Stomach (tissue), 9 donors: ENCODE results near the gene COL6A5. TPM values are rescaled to one million over a fixed set of nuclear protein-coding genes. Genes with fewer than 3 reads are reported as not detected.

Source experiments
- DNase-seq, 2 donors: peaks; one replicate each; pipeline versions ENCODE4 v3.0.0 to v3.0.0-alpha.2; 2013 to 2019
- H3K27ac ChIP-seq, 5 donors: fragments of 200-600 bp in 4 of 5; sonication (generic) in 4 of 5; one replicate each; pipeline ENCODE4 v1.5.1; 2013 to 2019; ENCODE audit warnings: mild to moderate bottlenecking in 1 of 5, moderate library complexity in 1 of 5
- H3K27me3 ChIP-seq, 3 donors: fragments of 200-600 bp; sonication (generic); one replicate each; pipeline ENCODE4 v1.5.1; 2017 to 2019; ENCODE audit warnings: mixed run types in 1 of 3
- H3K36me3 ChIP-seq, 4 donors: fragments of 200-600 bp; sonication (generic); 1 replicate in 3 of 4; 2 replicates in 1 of 4; pipeline ENCODE4 v1.5.1; 2016 to 2019
- H3K4me1 ChIP-seq, 4 donors: fragments of 200-600 bp; sonication (generic); one replicate each; pipeline ENCODE4 v1.5.1; 2016 to 2019
- H3K4me3 ChIP-seq, 4 donors: fragments of 200-600 bp; sonication (generic) in 3 of 4; one replicate each; pipeline ENCODE4 v1.5.1; 2016 to 2019; ENCODE audit warnings: mild to moderate bottlenecking in 1 of 4
- H3K9me3 ChIP-seq, 4 donors: fragments of 200-600 bp; sonication (generic); one replicate each; pipeline ENCODE4 v1.5.1; 2016 to 2019
- CTCF ChIP-seq, 7 experiments: fragments of 450-650 bp in 4 of 7; fragments of 200-600 bp in 3 of 7; sonication (generic) in 3 of 7; IDR thresholded peaks; one replicate each; pipeline ENCODE4 v1.5.1; 2016 to 2019; ENCODE audit warnings: antibody characterized with exemption in 7 of 7, control low read depth in 2 of 7, mild to moderate bottlenecking in 1 of 7
- EP300 ChIP-seq: sonication (generic); formaldehyde crosslinking; IDR thresholded peaks from one replicate; pipeline ENCODE4 v1.6.1; 2017; ENCODE audit warnings: antibody characterized with exemption
- POLR2A ChIP-seq, 4 donors: fragments of 450-650 bp; IDR thresholded peaks; one replicate each; pipeline ENCODE4 v1.6.1; 2016; ENCODE audit warnings: antibody characterized with exemption in 4 of 4, control low read depth in 2 of 4, mild to moderate bottlenecking in 1 of 4, moderate library complexity in 1 of 4
- POLR2AphosphoS5 ChIP-seq, 3 donors: sonication (generic); formaldehyde crosslinking; IDR thresholded peaks; one replicate each; pipeline ENCODE4 v1.6.1; 2016; ENCODE audit warnings: antibody characterized with exemption in 3 of 3
- WGBS, 5 donors: extraction: QIAGEN DNeasy Blood & Tissue Kit in 3 of 5; methylation state at CpG; one replicate each; pipeline versions ENCODE4 v1.1.5 to v1.1.7; 2013 to 2018; 5-methylcytosine and 5-hydroxymethylcytosine counted together
- intact Hi-C: fragments of 100-400 bp; cut with DNase I; formaldehyde crosslinking; loops from one replicate; pipeline ENCODE4 v1.15.1; 2023; ENCODE audit warnings: low total_unique reads
- polyA plus RNA-seq, 3 donors: library from polyadenylated mRNA; stranded (reverse); fragments of 200-250 nt; gene quantifications; one replicate each; pipeline ENCODE4 v1.2.3, GENCODE V29; 2013
- total RNA-seq, 5 donors: library from RNA; depleted of rRNA; stranded (reverse); fragments of >200 nt; gene quantifications; one replicate each; pipeline versions ENCODE4 v1.1.0 to v1.2.3, GENCODE V29; 2014 to 2016
- donor health status: healthy with polysubstance abuse.
- donor health status: Bipolar disorder and iron deficiency.
- donor health status: healthy.

The COL6A5 gene
- total and polyA plus RNA-seq, 8 donors = 0.05 to 3.3 (median 0.59) TPM; not detected in 2

GRCh38 chr3:130312374-130312773 is 33.1 kb upstream of the COL6A5 start:
- H3K27ac ChIP-seq = no peak overlapping the region
- H3K27me3 ChIP-seq = no peaks in the 10 kb centered on the region
- H3K4me1 ChIP-seq = no peaks in the 10 kb centered on the region
- intact Hi-C loops = no loop called here
- no peaks in the 10 kb centered on the region for H3K36me3 ChIP-seq
- no peak overlapping the region for H3K4me3 ChIP-seq
- no peak for DNase-seq
- TF ChIP-seq POLR2A (IDR thresholded peaks at IDR 0.05) (no peak), EP300 (no peak), CTCF (IDR thresholded peaks at IDR 0.05) (no peak), POLR2AphosphoS5 (IDR thresholded peaks at IDR 0.05) (no peak)
- peaks cover 0 to 8% (median 2%) of the 10 kb centered on the region in 4 donors for H3K9me3 ChIP-seq

GRCh38 chr3:130316169-130316568 is 29.3 kb upstream of the COL6A5 start:
- DNase-seq = peak in 1 of 2 donors; percentile 70
- intact Hi-C loops = no loop called here

DNA sequence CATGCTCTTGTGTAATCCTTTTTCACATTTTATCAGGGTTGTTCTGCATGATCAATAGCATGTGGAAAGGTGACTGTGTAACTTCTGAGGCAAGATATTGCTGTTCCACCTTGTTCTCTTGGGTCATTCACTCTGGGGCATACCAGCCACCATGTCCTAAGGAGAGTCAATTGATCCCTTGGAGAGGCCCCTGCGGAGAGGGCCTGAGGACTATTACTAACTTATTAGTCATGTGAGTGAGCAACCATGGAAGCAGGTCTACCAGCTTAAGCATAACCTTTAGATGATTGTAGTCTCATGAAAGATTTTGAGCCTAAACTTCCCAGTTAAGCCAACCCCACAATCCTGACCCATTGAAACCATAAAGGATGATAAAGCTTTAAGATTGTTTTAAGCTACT is 22.0 kb upstream of the COL6A5 start:
- Histone ChIP-seq H3K4me3 (no peak overlapping the region), H3K36me3 (no peaks in the 10 kb centered on the region), H3K4me1 (no peaks in the 10 kb centered on the region), H3K27me3 (no peaks in the 10 kb centered on the region), H3K9me3 (peaks cover 0 to 22% (median 4%) of the 10 kb centered on the region in 4 donors), H3K27ac (no peak overlapping the region)
- WGBS, 5 donors = 80 to 100% (median 91%) methylated on average over 1 of the region's 1 CpG
- no peak for DNase-seq
- intact Hi-C loops = no loop called here
- TF ChIP-seq POLR2A (IDR thresholded peaks at IDR 0.05) (no peak), EP300 (no peak), POLR2AphosphoS5 (IDR thresholded peaks at IDR 0.05) (no peak)

More at GRCh38 chr3:130316169-130316568, 29.3 kb upstream of the COL6A5 start:
- Histone ChIP-seq H3K4me3 (no peak overlapping the region), H3K36me3 (no peaks in the 10 kb centered on the region), H3K4me1 (no peaks in the 10 kb centered on the region), H3K9me3 (peaks cover 0 to 17% (median 3%) of the 10 kb centered on the region in 4 donors), H3K27me3 (no peaks in the 10 kb centered on the region), H3K27ac (no peak overlapping the region)
- WGBS, 5 donors = 43 to 59% (median 53%) methylated on average over 2 of the region's 2 CpGs
- TF ChIP-seq POLR2A (IDR thresholded peaks at IDR 0.05) = no peak
- no peak for TF ChIP-seq CTCF (IDR thresholded peaks at IDR 0.05)
- TF ChIP-seq POLR2AphosphoS5 (IDR thresholded peaks at IDR 0.05) = no peak
- TF ChIP-seq EP300 = no peak

DNA sequence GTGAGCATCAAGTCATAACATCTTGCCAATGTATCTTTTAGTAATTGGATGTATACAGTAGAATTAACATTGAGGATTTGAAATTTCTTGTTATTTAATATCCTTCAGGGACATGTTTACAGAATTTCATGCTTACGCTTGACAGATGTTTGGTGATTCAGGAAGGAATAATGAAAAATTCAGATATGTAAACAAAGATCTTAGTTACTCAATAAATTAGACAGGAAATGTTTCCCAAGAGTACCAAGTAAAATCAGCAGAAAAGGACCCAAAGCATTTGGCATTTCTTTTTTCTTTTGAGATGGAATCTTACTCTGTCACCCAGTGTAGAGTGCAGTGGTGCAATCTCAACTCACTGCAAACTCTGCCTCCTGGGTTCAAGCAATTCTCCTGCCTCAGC is 4.7 kb upstream of the COL6A5 start:
- Histone ChIP-seq H3K4me3 (no peak overlapping the region), H3K27ac (no peak overlapping the region), H3K4me1 (peaks cover 0 to 8% (median 3%) of the 10 kb centered on the region in 4 donors), H3K36me3 (no peaks in the 10 kb centered on the region), H3K9me3 (peaks cover 0 to 29% (median 16%) of the 10 kb centered on the region in 4 donors), H3K27me3 (peaks cover 0 to 14% (median 7%) of the 10 kb centered on the region in 3 donors)
- TF ChIP-seq POLR2A (IDR thresholded peaks at IDR 0.05) (no peak), CTCF (IDR thresholded peaks at IDR 0.05) (no peak), POLR2AphosphoS5 (IDR thresholded peaks at IDR 0.05) (no peak), EP300 (no peak)
- DNase-seq = no peak
- WGBS, 5 donors = 67 to 74% (median 68%) methylated on average over 1 of the region's 1 CpG
- intact Hi-C loops = no loop called here

DNA sequence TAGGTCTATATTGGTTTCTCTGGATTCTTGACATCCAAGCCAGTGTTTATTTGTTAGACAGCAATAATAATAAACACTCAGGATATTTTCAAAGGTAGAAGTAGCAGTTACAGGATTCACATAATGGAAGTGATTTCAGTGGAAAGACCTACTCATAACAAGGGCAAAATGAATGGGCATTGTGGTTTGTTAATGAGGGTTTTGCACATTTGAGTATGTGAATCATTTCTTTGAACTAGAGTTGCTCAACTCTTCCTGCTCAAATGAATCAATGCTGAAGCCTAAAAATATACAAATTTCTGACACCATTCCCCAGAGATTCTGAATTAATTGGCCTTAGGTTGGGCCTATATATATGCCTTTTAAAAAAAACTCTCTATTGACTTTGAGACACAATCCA is 4.1 kb upstream of the COL6A5 start:
- intact Hi-C loops = no loop called here
- no peak for DNase-seq
- no peaks in the 10 kb centered on the region for H3K36me3 ChIP-seq

More for the DNA sequence above, 4.1 kb upstream of the COL6A5 start:
- Histone ChIP-seq H3K4me1 (peaks cover 0 to 9% (median 4%) of the 10 kb centered on the region in 4 donors), H3K27ac (no peak overlapping the region), H3K27me3 (peaks cover 0 to 20% (median 13%) of the 10 kb centered on the region in 3 donors), H3K9me3 (peaks cover 0 to 26% (median 15%) of the 10 kb centered on the region in 4 donors), H3K4me3 (no peak overlapping the region)
- TF ChIP-seq EP300 (no peak), POLR2A (IDR thresholded peaks at IDR 0.05) (no peak), POLR2AphosphoS5 (IDR thresholded peaks at IDR 0.05) (no peak), CTCF (IDR thresholded peaks at IDR 0.05) (no peak)
